Activated T-cell treated with anti-CD3 and anti-CD28 coated beads, Interleukin-2, amount 50 U/mL, for 24 hours (primary cell): ENCODE data around the gene STK25.
"Not testable (repeated sequence)": the region's sequence is repeated elsewhere in the genome, so short reads cannot be mapped to it uniquely, and the experiment has no call there.

Experiments
- DNase-seq: peaks from one replicate; pipeline ENCODE4 v3.0.0-alpha.2; 2020
- H3K27ac Mint-ChIP-seq: 2 replicates; pipeline ENCODE4 v1.8.0; 2020; ENCODE audit warnings: mild to moderate bottlenecking, mixed read lengths
- H3K27me3 Mint-ChIP-seq: 2 replicates; pipeline ENCODE4 v1.8.0; 2020; ENCODE audit warnings: mixed read lengths
- H3K36me3 Mint-ChIP-seq: 2 replicates; pipeline ENCODE4 v1.8.0; 2020; ENCODE audit warnings: low read depth, mixed read lengths
- H3K4me1 Mint-ChIP-seq: 2 replicates; pipeline ENCODE4 v1.8.0; 2020; ENCODE audit warnings: low read depth, mixed read lengths
- H3K4me3 Mint-ChIP-seq: 2 replicates; pipeline ENCODE4 v1.8.0; 2020; ENCODE audit warnings: mild to moderate bottlenecking, moderate library complexity, mixed read lengths
- H3K9me3 Mint-ChIP-seq: 2 replicates; pipeline ENCODE4 v1.8.0; 2020; ENCODE audit warnings: mixed read lengths

STK25 gene

GRCh38 chr2:241460631-241461030 lies 47.8 kb downstream of the STK25 start:
- Mint-ChIP-seq H3K27me3 (peaks cover 5% of the 10 kb centered on the region), H3K4me1 (no peaks in the 10 kb centered on the region), H3K9me3 (no peaks in the 10 kb centered on the region), H3K27ac (no peak overlapping the region), H3K36me3 (no peaks in the 10 kb centered on the region), H3K4me3 (no peak overlapping the region)
- DNase-seq = no peak

GRCh38 chr2:241459520-241459919 lies 48.9 kb downstream of the STK25 start:
- H3K27me3 Mint-ChIP-seq = peaks cover 8% of the 10 kb centered on the region
- no peaks in the 10 kb centered on the region for H3K9me3 Mint-ChIP-seq
- H3K36me3 Mint-ChIP-seq = no peaks in the 10 kb centered on the region
- no peak for DNase-seq
- no peak overlapping the region for H3K27ac Mint-ChIP-seq
- H3K4me1 Mint-ChIP-seq = no peaks in the 10 kb centered on the region
- H3K4me3 Mint-ChIP-seq = no peak overlapping the region

- DNase-seq = no peak
- Mint-ChIP-seq H3K36me3 (no peaks in the 10 kb centered on the region), H3K4me3 (no peak overlapping the region), H3K4me1 (no peaks in the 10 kb centered on the region), H3K27me3 (peaks cover 14% of the 10 kb centered on the region), H3K9me3 (no peaks in the 10 kb centered on the region), H3K27ac (no peak overlapping the region)
Observed at GRCh38 chr2:241458687-241459086, 49.7 kb downstream of the STK25 start.

GRCh38 chr2:241456546-241456945 lies 51.8 kb downstream of the STK25 start:
- Mint-ChIP-seq H3K27ac (peak overlapping the region; percentile 5), H3K36me3 (no peaks in the 10 kb centered on the region), H3K4me3 (no peak overlapping the region), H3K27me3 (peaks cover 22% of the 10 kb centered on the region), H3K4me1 (no peaks in the 10 kb centered on the region), H3K9me3 (no peaks in the 10 kb centered on the region)
- DNase-seq = no peak

- H3K9me3 Mint-ChIP-seq = no peaks in the 10 kb centered on the region
- no peak overlapping the region for H3K4me3 Mint-ChIP-seq
- no peak for DNase-seq
- no peaks in the 10 kb centered on the region for H3K4me1 Mint-ChIP-seq
- peaks cover 28% of the 10 kb centered on the region for H3K27me3 Mint-ChIP-seq
- peaks cover under 1% of the 10 kb centered on the region for H3K36me3 Mint-ChIP-seq
- no peak overlapping the region for H3K27ac Mint-ChIP-seq
Observed at GRCh38 chr2:241454837-241455485, 53.4 kb downstream of the STK25 start.

GRCh38 chr2:241453919-241454318 lies 54.5 kb downstream of the STK25 start:
- H3K4me1 Mint-ChIP-seq, H3K27ac Mint-ChIP-seq, H3K36me3 Mint-ChIP-seq, DNase-seq, H3K9me3 Mint-ChIP-seq, H3K4me3 Mint-ChIP-seq: not testable (repeated sequence)
- H3K27me3 Mint-ChIP-seq = peaks cover 37% of the 10 kb centered on the region

GRCh38 chr2:241451840-241452506 lies 56.4 kb downstream of the STK25 start:
- H3K27me3 Mint-ChIP-seq = peaks cover 56% of the 10 kb centered on the region
- no peak overlapping the region for H3K27ac Mint-ChIP-seq
- no peak overlapping the region for H3K4me3 Mint-ChIP-seq
- DNase-seq = no peak
- peaks cover 9% of the 10 kb centered on the region for H3K36me3 Mint-ChIP-seq
- H3K9me3 Mint-ChIP-seq = no peaks in the 10 kb centered on the region
- H3K4me1 Mint-ChIP-seq = no peaks in the 10 kb centered on the region

GRCh38 chr2:241450092-241450491 lies 58.3 kb downstream of the STK25 start:
- not testable (repeated sequence) for DNase-seq, H3K4me3 Mint-ChIP-seq, H3K4me1 Mint-ChIP-seq, H3K27ac Mint-ChIP-seq, H3K9me3 Mint-ChIP-seq
- Mint-ChIP-seq H3K27me3 (peaks cover 68% of the 10 kb centered on the region), H3K36me3 (peaks cover 20% of the 10 kb centered on the region)

- Mint-ChIP-seq H3K27ac (no peak overlapping the region), H3K4me3 (no peak overlapping the region), H3K9me3 (no peaks in the 10 kb centered on the region), H3K4me1 (peaks cover 28% of the 10 kb centered on the region), H3K27me3 (peaks cover 88% of the 10 kb centered on the region), H3K36me3 (peaks cover 50% of the 10 kb centered on the region)
- no peak for DNase-seq
Observed at GRCh38 chr2:241445426-241445825, 63.0 kb downstream of the STK25 start.

GRCh38 chr2:241443486-241444223 lies 64.7 kb downstream of the STK25 start:
- H3K36me3 Mint-ChIP-seq = peaks cover 59% of the 10 kb centered on the region
- H3K27me3 Mint-ChIP-seq = peaks cover 81% of the 10 kb centered on the region
- peaks cover 28% of the 10 kb centered on the region for H3K4me1 Mint-ChIP-seq
- DNase-seq = peak; percentile 93
- no peaks in the 10 kb centered on the region for H3K9me3 Mint-ChIP-seq
- peak overlapping the region; percentile 34 for H3K4me3 Mint-ChIP-seq
- peak overlapping the region; percentile 79 for H3K27ac Mint-ChIP-seq
